Skeletal muscle satellite cell (primary cell): Measurements from ENCODE around the gene HMGXB3.

Source experiments
- H3K27me3 ChIP-seq: 2 replicates; pipeline ENCODE4 v1.7.0; 2013; ENCODE audit warnings: low read length; ENCODE audit not compliant: control insufficient read depth, insufficient read depth
- H3K36me3 ChIP-seq: 2 replicates; pipeline ENCODE4 v1.7.0; 2013; ENCODE audit warnings: mild to moderate bottlenecking, control low read depth, low read length; ENCODE audit not compliant: insufficient read depth
- H3K4me1 ChIP-seq: 2 replicates; pipeline ENCODE4 v1.7.0; 2013; ENCODE audit warnings: low read length; ENCODE audit not compliant: control insufficient read depth, insufficient read depth
- H3K4me2 ChIP-seq: 2 replicates; pipeline ENCODE4 v1.7.0; 2013; ENCODE audit warnings: mild to moderate bottlenecking, low read length
- H3K4me3 ChIP-seq: 2 replicates; pipeline ENCODE4 v1.7.0; 2013; ENCODE audit warnings: low read length
- H3K9ac ChIP-seq: 2 replicates; pipeline ENCODE4 v1.7.0; 2013; ENCODE audit warnings: mild to moderate bottlenecking, low read depth, low read length, moderate library complexity
- H3K9me3 ChIP-seq: replicated peaks from 2 replicates; pipeline ENCODE4 v1.7.0; 2013; ENCODE audit warnings: mild to moderate bottlenecking, control low read depth, low read length

The HMGXB3 gene

DNA sequence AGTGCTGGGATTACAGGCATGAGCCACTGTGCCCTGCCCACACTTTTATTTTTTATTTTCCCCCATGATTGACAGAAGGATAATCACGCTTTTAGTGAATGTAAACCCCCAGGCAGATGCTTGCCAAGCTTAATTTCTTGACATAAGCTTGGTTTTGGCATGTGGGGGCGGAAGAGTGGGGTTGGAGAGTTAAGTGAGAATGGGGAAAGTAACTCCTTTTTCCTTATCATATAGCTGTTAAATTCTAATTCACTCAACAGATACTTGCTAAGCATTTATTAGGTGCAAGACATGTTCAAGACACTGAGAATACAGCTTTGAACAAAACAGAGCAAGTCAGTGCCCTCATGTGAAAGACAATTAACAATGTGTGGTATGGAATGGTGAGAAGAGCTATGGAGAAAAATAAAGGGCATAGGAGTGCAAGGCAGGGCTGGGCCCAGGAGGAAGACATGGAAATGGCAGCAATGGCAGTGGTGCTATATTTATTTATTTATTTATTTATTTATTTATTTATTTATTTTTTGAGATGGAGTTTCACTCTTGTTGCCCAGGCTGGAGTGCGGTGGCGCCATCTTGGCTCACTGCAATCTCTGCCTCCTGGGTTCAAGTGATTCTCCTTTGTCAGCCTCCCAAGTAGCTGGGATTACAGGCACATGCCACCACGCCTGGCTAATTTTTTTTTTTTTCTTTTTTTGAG, 37.8 kb upstream of the HMGXB3 start:
- Histone ChIP-seq H3K9ac (no peak overlapping the region), H3K36me3 (peaks cover 3% of the 10 kb centered on the region), H3K4me2 (no peak overlapping the region), H3K4me3 (no peak overlapping the region), H3K4me1 (peaks cover 18% of the 10 kb centered on the region), H3K9me3 (no peaks in the 10 kb centered on the region), H3K27me3 (no peaks in the 10 kb centered on the region)

DNA sequence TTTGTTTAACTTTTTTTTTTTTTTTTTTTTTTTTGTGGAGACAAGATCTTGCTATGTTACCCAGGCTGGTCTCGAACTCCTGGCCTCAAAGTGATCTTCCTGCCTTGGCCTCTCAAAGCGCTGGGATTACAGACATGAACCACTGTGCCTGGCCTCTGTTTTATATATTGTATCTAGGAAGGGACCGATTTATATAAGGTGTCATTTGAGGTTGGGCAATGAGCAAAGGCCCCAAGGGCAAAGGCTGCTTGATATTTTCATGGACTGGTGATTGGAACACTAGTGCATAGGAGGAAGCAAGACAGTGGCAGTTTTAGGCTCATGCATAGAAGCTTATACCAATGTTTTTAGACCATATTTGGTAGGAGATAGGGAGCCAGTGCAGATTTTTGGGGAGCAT, 36.8 kb upstream of the HMGXB3 start:
- Histone ChIP-seq H3K9ac (no peak overlapping the region), H3K9me3 (no peaks in the 10 kb centered on the region)

DNA sequence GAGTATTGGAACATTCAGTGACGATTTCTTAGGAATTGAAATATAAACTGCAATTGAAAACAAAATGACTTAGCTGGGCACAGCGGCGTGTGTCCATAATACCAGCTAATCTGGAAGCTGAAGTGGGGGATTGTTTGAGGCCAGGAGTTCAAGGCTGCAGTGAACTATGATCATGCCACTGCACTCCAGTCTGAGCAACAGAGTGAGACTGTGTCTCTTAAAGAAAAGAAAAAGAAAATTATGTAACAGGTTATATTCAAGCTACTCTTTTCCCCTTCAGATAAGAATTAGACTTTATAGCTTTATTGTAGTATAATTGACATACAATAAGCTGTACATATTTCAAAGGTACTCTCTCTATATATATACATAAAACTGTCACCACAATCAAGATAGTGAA, 33.6 kb upstream of the HMGXB3 start:
- H3K4me1 ChIP-seq, result no peaks in the 10 kb centered on the region
- no peaks in the 10 kb centered on the region for H3K27me3 ChIP-seq
- peaks cover 3% of the 10 kb centered on the region for H3K36me3 ChIP-seq
- H3K4me2 ChIP-seq, result no peak overlapping the region
- no peaks in the 10 kb centered on the region for H3K9me3 ChIP-seq
- H3K9ac ChIP-seq, result no peak overlapping the region
- no peak overlapping the region for H3K4me3 ChIP-seq

More for the DNA sequence above, 36.8 kb upstream of the HMGXB3 start:
- no peak overlapping the region for H3K4me3 ChIP-seq
- peaks cover 18% of the 10 kb centered on the region for H3K4me1 ChIP-seq
- no peaks in the 10 kb centered on the region for H3K27me3 ChIP-seq
- H3K36me3 ChIP-seq, result peaks cover 3% of the 10 kb centered on the region
- H3K4me2 ChIP-seq, result no peak overlapping the region

DNA sequence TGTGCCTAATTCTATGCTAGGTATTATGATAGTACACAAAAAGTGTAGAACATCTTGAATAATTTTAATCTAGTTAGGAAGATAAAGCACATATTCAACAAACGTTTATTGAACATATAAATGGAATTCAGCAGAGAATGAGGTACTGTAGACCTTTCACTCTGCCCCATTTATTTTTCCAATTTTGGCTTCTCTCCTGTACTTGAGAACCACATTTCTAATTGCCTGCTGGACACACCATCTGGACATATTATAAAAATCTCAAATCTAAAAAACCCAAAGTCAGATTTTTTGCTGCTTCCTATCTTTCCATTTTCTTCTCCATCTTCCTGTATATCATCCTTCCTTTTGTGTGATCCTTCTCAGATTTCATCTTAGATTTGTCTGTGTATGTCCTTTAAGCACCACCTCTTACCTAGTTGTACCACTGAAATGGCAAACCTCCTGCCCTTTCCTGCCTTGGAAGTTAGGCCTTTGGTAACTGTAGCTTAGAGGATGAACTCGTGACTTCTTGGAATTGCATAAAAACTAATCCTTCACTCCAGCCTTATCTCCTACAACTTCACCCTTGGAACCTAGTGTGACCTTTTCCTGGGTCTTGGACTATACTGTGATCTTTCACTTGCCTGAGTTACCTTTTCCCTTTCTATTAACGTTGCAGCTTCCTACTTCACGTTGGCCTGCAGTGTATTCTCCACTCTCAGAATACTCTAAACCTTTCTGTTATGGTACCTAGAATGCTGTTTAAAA, 31.2 kb upstream of the HMGXB3 start:
- Histone ChIP-seq H3K9ac (no peak overlapping the region), H3K4me2 (no peak overlapping the region), H3K4me3 (no peak overlapping the region), H3K9me3 (no peaks in the 10 kb centered on the region), H3K36me3 (no peaks in the 10 kb centered on the region), H3K27me3 (no peaks in the 10 kb centered on the region), H3K4me1 (no peaks in the 10 kb centered on the region)

DNA sequence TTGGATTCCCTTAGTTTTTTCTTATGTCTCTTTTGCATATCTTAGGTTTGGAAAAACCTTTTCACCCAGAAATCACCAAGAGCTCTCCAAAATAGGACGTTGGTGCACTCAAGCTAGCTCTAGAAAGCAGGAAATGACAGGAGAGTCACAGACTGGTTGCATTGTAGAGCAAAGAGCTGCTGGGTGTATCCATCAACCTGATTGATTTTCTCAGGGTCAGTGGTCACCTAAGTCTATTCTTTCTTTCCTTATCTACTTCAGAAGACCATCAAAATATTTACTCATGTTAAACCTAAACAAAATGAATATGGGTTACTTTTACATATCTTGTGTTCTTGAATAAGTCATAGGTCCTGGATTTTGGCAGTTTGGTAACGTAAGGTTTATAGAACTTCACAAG, 25.1 kb upstream of the HMGXB3 start:
- H3K4me1 ChIP-seq, result peaks cover 4% of the 10 kb centered on the region
- no peak overlapping the region for H3K4me2 ChIP-seq
- no peak overlapping the region for H3K9ac ChIP-seq
- H3K27me3 ChIP-seq, result no peaks in the 10 kb centered on the region
- no peaks in the 10 kb centered on the region for H3K9me3 ChIP-seq
- H3K4me3 ChIP-seq, result no peak overlapping the region
- H3K36me3 ChIP-seq, result peaks cover 21% of the 10 kb centered on the region

DNA sequence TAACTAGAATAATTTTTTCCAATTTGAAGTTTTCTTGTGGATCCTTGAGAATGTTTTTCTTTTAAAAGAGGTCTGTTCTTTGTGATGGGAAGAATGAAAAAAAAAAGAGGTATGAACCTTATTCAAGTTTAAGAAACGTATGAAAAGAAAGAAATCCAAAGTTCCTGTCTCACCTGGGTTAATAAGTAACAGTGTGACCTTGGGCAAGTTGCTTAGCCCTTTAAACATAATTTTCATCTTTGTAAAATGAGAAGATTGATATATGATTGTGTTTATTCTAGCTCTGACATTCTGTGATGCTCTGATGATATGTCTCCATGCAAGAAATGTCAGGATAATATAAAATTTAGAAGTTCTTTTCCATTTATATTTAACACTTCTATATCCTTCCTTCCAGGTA, 20.6 kb upstream of the HMGXB3 start:
- H3K9me3 ChIP-seq, result no peaks in the 10 kb centered on the region
- H3K4me2 ChIP-seq, result no peak overlapping the region
- no peaks in the 10 kb centered on the region for H3K27me3 ChIP-seq
- H3K4me1 ChIP-seq, result peaks cover 4% of the 10 kb centered on the region
- H3K36me3 ChIP-seq, result peaks cover 42% of the 10 kb centered on the region
- no peak overlapping the region for H3K9ac ChIP-seq
- H3K4me3 ChIP-seq, result no peak overlapping the region

DNA sequence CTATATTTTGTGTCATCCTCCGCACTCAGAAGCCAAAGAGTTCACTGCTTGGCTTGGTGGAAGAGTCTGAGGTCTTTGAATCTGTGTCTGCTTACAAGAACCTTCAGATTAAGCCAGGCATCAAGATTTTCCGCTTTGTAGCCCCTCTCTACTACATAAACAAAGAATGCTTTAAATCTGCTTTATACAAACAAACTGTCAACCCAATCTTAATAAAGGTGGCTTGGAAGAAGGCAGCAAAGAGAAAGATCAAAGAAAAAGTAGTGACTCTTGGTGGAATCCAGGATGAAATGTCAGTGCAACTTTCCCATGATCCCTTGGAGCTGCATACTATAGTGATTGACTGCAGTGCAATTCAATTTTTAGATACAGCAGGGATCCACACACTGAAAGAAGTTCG, 19.3 kb upstream of the HMGXB3 start:
- H3K27me3 ChIP-seq, result no peaks in the 10 kb centered on the region
- H3K9ac ChIP-seq, result no peak overlapping the region
- H3K4me1 ChIP-seq, result peaks cover 2% of the 10 kb centered on the region
- peaks cover 42% of the 10 kb centered on the region for H3K36me3 ChIP-seq
- no peak overlapping the region for H3K4me3 ChIP-seq
- H3K9me3 ChIP-seq, result no peaks in the 10 kb centered on the region
- H3K4me2 ChIP-seq, result no peak overlapping the region

DNA sequence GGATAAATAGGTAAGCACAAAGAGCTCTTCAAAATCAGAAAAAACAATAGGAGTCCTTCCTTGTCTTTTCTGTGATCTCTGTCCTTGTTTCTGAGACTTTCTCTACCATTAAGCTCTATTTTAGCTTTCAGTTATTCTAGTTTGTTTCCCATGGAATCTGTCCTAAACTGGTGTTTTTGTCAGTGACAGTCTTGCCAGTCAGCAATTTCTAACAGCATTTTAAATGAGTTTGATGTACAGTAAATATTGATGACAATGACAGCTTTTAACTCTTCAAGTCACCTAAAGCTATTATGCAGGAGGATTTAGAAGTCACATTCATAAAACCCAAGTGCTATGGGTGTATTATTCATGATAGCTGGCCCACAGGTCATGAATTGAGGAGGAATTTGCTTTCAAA, 18.0 kb upstream of the HMGXB3 start:
- Histone ChIP-seq H3K36me3 (peaks cover 41% of the 10 kb centered on the region), H3K9ac (no peak overlapping the region), H3K27me3 (no peaks in the 10 kb centered on the region), H3K9me3 (no peaks in the 10 kb centered on the region), H3K4me1 (no peaks in the 10 kb centered on the region), H3K4me2 (no peak overlapping the region), H3K4me3 (no peak overlapping the region)

DNA sequence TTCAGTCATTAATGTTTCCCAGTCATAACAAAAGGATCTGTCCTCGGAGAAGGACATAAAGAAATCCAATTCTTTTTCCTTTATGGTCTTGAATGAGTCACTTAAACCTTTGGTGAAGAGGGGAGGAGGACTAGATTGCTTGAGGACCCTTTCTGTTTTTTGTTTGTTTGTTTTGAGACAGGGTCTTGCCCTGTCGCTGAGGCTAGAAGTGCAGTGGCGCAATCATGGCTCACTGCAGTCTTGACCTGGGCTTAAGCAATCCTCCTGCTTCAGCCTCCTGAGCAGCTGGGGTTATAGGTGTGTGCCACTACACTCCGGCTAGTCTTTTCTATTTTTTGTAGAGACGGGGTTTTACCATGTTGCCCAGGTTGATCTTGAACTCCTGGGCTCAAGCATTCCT, 12.4 kb upstream of the HMGXB3 start:
- no peak overlapping the region for H3K9ac ChIP-seq
- no peaks in the 10 kb centered on the region for H3K4me1 ChIP-seq
- H3K36me3 ChIP-seq, result no peaks in the 10 kb centered on the region
- no peaks in the 10 kb centered on the region for H3K27me3 ChIP-seq
- no peaks in the 10 kb centered on the region for H3K9me3 ChIP-seq
- no peak overlapping the region for H3K4me2 ChIP-seq
- no peak overlapping the region for H3K4me3 ChIP-seq

DNA sequence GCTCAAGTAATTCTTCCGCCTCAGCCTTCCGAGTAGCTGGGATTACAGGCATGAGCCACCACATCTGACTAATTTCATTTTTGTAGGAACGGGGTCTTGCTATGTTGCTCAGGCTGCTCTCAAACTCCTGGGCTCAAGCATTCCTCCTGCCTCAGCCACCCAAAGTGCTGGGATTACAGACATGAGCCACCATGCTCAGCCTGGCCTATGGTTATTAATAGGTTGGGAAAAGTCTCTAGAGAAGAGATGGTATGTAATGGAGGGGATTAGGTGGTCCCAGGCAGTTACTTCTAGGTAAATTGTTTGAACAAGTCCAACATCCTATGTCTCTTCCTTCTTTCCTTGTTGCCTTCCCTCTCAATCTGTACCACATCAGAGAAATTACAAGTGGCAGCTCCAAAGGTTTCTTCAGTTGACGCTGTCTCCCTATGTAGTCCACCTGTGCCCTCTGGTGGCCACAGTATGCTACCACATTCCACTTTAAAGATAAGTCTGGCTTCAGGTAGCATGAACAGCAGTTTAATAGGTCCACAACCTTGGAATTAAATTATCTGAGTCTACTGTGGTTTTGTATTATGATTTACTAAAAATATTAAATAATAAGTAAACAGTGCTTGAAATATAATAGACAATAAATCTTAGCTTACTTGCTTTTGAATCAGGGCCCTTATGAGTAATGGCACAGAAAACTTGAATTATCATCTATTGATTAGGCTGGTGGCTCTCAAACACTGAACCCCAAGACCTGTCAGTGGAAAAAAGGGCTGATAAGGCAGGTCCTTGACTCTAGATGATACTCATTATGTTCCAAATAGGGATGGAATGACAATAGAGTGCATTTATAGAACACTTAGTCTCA, 9.8 kb upstream of the HMGXB3 start:
- no peak overlapping the region for H3K4me2 ChIP-seq
- H3K27me3 ChIP-seq, result no peaks in the 10 kb centered on the region
- no peak overlapping the region for H3K4me3 ChIP-seq
- H3K9ac ChIP-seq, result no peak overlapping the region
- no peaks in the 10 kb centered on the region for H3K9me3 ChIP-seq
- peaks cover 8% of the 10 kb centered on the region for H3K36me3 ChIP-seq
- no peaks in the 10 kb centered on the region for H3K4me1 ChIP-seq

DNA sequence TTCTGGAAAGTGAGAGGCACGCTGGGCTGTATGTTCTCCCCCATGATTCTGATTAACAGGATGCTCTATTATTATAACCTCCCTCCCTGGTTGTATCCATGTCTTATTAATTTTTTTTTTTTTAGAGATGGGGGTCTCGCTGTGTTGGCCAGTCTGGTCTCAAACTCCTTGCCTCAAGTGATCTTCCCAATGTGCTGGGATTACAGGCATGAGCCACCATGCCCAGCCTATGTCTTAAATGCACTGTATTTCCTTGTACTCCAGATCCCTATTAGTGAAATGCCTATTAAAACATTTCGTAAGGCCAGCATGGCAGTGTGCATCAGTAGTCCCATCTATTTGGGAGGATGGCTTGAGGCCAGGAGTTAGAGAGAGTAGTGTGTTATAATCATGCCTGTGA, 7.1 kb upstream of the HMGXB3 start:
- Histone ChIP-seq H3K9ac (no peak overlapping the region), H3K4me1 (no peaks in the 10 kb centered on the region), H3K27me3 (no peaks in the 10 kb centered on the region), H3K4me2 (no peak overlapping the region), H3K9me3 (no peaks in the 10 kb centered on the region), H3K4me3 (no peak overlapping the region), H3K36me3 (peaks cover 9% of the 10 kb centered on the region)
